Thyroid gland (tissue), 4 donors: Measurements from ENCODE around the gene FAHD2A.
"Not testable (repeated sequence)": the region's sequence is repeated elsewhere in the genome, so short reads cannot be mapped to it uniquely, and the experiment has no call there.

Experiments
- POLR2A ChIP-seq, 2 donors: fragments of 450-650 bp; IDR thresholded peaks; one replicate each; pipeline ENCODE4 v1.6.1; 2017; ENCODE audit warnings: antibody characterized with exemption in 2 of 2, mild to moderate bottlenecking in 2 of 2, moderate library complexity in 1 of 2
- TF ChIP-seq, protein P1 (sequence below), 6 experiments: fragments of 200-600 bp in 3 of 6; fragments of 450-650 bp in 3 of 6; sonication (generic) in 3 of 6; IDR thresholded peaks; one replicate each; pipeline ENCODE4 v1.5.1; 2016 to 2019; ENCODE audit warnings: antibody characterized with exemption in 6 of 6, mild to moderate bottlenecking in 2 of 6, inconsistent platforms in 1 of 6, moderate library complexity in 1 of 6

DNA sequence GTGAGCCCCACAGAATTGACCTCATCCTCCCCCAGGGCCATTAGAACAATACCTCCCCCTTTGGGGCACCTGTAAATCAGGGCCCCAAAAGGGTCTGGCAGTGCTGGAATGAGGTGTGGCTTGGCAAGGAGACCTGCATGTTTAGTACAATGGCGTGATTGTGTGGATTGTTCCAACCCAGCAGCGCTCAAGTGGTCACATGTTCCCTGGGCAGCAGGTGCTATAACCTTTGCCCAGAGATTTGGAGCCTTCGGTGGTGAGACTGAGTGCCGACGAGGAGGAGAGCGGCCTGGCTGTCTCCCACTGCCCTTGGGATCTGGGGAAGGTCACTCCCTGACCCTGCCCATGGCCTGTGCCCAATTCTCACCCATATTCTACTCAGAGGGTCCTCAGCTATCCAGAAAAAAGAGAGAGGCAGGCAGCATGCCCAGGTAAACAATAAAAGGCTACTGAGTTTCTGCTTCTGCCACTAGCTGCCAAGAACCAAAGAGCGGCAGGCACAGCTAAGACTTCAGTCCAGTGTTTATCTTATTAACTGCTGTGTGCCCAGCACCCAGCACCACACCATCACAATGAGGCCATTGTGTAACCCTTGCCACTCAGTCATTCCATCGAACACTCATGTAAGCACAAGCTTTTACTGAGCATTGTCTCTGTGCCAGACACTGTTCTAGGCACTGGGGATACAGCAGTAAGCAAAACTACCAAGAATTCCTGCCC, 27.4 kb downstream of the FAHD2A start:
- not testable (repeated sequence) for TF ChIP-seq POLR2A (IDR thresholded peaks at IDR 0.05)
- TF ChIP-seq, protein P1, sequence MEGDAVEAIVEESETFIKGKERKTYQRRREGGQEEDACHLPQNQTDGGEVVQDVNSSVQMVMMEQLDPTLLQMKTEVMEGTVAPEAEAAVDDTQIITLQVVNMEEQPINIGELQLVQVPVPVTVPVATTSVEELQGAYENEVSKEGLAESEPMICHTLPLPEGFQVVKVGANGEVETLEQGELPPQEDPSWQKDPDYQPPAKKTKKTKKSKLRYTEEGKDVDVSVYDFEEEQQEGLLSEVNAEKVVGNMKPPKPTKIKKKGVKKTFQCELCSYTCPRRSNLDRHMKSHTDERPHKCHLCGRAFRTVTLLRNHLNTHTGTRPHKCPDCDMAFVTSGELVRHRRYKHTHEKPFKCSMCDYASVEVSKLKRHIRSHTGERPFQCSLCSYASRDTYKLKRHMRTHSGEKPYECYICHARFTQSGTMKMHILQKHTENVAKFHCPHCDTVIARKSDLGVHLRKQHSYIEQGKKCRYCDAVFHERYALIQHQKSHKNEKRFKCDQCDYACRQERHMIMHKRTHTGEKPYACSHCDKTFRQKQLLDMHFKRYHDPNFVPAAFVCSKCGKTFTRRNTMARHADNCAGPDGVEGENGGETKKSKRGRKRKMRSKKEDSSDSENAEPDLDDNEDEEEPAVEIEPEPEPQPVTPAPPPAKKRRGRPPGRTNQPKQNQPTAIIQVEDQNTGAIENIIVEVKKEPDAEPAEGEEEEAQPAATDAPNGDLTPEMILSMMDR (IDR thresholded peaks at IDR 0.05): not testable (repeated sequence)
